Measurements from ENCODE around the gene RGS7.

DNA sequence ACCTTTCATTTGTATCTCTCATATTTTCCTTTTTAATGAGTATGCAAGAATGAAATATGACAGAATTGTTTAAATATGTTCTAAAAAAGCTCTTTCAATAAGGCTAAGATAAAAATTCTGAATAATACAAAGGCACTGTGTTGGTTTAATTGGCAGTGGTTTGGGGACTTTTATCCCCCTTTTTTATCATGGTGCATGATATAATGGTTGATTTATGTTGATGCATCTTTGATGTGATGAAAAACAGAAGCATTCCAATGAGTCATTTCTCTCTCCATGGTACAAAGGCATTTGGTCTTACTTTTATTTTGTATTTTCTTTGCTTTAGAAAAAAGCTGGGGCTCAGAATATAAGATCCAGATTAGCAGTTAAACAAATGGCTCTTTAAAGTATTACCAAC, 617.9 kb downstream of the RGS7 start:
- TF ChIP-seq EZH2 (IDR thresholded peaks at IDR 0.05; ENCODE audit: borderline replicate concordance, insufficient read depth, low read length, poor library complexity, severe bottlenecking): no peak
- TF ChIP-seq, protein P1, sequence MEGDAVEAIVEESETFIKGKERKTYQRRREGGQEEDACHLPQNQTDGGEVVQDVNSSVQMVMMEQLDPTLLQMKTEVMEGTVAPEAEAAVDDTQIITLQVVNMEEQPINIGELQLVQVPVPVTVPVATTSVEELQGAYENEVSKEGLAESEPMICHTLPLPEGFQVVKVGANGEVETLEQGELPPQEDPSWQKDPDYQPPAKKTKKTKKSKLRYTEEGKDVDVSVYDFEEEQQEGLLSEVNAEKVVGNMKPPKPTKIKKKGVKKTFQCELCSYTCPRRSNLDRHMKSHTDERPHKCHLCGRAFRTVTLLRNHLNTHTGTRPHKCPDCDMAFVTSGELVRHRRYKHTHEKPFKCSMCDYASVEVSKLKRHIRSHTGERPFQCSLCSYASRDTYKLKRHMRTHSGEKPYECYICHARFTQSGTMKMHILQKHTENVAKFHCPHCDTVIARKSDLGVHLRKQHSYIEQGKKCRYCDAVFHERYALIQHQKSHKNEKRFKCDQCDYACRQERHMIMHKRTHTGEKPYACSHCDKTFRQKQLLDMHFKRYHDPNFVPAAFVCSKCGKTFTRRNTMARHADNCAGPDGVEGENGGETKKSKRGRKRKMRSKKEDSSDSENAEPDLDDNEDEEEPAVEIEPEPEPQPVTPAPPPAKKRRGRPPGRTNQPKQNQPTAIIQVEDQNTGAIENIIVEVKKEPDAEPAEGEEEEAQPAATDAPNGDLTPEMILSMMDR (IDR thresholded peaks at IDR 0.05; ENCODE audit: poor library complexity, severe bottlenecking): no peak
- TF ChIP-seq EP300 (conservative IDR thresholded peaks at IDR 0.05; ENCODE audit: poor library complexity, severe bottlenecking): no peak
- no peak for TF ChIP-seq POLR2AphosphoS5 (IDR thresholded peaks at IDR 0.05)
